Stimulated activated naive CD4-positive, alpha-beta T cell (primary cell): Measurements from ENCODE around the gene GPR15LG.
"Not testable (repeated sequence)": the region's sequence is repeated elsewhere in the genome, so short reads cannot be mapped to it uniquely, and the experiment has no call there.

Experiments
- DNase-seq, 6 experiments: peaks; one replicate each; lab custom pipeline; 2025; lab: John Stamatoyannopoulos, UW

The GPR15LG gene

DNA sequence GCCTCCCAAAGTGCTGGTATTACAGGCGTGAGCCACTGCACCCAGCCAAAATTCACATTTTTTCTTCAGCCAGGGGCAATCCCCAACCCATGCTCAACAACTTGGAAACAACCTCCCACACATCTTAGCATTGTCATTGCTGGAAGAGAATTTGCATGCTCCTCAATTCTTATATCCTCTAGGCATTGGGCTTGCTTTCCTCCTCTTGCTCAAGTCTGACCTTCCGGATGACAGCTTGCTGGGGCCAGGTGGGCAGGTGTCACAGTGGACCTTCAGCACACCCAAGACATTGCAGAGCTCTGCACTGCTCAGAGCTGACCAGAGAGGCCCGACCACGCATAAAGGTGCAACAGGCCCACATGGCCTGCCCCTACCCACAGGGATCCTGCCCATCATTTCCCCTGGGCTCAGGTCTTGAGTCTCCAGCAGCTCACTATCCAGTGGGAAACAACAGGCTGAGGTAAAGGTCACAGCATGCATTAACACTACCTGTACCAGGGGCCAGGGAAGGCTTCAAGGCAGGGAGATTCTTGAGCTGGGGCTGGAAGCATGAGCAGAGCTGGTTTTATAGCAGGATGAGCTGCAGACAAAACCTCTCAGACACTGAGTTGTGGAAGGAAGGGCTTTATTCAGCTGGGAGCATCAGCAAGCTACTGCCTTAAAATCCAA lies 6.8 kb upstream of the GPR15LG start:
- no peak for DNase-seq

DNA sequence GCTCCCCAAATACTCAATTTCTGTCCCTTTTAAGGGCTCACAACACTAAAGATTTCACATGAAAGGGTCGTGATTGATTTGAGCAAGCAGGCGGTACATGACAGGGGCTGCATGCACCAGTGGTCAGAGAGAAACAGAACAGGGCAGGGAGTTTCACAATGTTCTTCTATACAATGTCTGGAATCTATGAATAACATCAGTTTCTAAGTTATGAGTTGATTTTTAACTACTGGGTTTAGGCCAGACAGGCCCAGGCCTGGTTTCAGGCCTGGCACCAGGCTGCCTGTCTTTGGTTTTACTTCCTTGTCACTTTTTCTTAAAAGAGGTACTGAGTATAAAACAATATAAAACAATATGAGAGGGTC lies 6.3 kb upstream of the GPR15LG start:
- DNase-seq, result not testable (repeated sequence)

DNA sequence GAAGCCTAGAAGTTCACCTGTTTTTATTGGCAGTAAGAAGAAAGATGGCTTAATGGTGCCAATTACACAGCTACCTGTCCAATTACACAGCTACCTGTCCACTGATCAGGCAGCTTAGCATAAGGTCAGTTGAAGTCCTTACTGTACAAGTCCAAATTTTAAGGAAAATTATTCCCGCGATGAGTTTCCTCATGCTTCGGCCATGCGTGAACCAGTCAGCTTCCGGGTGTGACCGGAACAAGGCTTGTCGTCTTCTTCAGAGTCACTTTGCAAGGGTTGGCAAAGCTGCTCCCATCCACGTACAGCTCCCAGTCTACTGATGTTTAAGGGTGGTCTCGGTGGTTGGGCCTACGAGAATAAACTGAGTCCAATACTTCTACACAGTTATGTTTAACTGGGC lies 5.2 kb upstream of the GPR15LG start:
- DNase-seq, result not testable (repeated sequence)

DNA sequence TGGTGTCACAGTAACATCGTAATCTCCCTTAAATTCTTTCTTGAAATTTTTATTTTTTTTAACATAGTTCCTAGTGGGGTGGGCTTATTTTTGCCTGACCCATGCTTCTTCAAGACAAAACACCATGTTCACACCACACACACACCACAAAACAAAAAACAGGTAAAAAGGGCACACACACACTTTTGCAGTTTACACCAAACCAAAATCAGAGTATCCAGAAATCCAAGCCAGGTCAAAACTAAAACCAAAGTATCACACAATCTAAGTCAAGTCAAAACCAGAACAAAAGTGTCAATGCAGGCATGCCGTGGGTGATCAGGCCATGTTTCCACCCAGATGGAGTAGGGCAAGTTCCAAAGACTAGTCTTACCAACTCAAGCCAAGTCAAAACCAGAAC lies 2.4 kb upstream of the GPR15LG start:
- not testable (repeated sequence) for DNase-seq

DNA sequence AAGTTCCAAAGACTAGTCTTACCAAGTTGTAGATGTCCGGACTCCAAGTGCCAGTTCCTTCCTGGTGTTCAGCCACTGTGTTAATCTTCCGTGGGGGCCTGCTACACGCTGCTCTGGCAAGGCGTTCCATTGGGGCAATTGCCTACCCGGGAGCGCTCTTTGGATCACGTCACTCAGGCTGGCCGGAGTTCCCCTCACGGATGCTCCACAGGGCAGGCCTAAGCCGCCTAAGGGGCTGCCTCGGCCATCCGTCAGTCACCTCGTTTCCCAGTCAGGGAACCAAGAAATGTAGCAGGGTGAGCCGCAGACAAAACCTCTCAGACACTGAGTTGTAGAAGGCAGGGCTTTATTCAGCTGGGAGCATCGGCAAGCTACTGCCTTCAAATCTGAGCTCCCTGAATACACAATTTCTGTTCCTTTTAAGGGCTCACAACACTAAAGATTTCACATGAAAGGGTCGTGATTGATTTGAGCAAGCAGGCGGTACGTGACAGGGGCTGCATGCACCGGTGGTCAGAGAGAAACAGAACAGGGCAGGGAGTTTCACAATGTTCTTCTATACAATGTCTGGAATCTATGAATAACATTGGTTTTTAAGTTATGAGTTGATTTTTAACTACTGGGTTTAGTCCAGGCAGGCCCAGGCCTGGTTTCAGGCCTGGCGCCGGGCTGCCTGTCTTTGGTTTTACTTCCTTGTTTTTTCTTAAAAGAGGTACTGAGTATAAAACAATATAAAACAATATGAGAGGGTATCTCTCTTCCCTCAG lies 1.7 kb upstream of the GPR15LG start:
- DNase-seq, result not testable (repeated sequence)

DNA sequence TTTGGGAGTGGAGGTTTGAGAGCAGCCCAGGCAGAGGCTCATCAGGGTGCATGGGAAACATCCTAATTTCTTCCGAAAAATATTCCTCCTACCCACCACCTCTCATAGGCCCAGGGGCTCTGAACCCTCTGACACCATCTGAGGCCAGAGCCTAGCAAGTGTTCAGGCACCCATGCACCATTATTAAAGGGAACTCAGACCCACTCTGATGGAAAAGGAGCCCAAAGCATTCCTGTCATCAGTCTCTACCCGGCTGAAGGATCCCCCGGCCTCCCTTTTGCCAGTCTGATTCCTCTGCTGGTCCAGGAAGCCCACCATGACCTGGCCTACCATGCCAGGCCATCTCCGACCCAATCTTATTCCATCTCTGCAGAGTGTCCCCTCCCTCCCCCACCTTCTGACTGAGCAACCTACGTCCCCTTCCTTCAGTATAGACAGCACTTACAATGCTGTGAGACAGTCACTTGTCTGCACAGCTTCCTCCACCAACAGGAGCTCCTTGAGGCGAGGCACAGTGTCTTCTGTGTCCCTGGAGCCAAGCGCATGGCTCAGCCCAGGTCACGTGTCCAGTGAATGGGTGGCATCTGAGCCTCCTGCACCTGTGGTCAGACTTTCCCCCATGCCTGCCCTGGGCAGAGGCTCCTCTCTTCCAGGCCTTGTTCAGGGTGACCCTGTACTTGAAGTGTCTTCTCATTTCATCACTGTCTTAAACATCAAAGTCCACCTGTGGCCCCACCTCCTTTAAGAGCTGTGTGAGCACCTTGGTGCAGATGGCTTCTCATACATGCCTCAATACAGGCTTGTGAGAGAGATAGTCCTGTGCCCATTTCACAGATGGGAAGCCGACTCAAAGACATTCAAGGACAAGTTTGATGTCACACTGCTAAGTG lies 889 bp upstream of the GPR15LG start:
- DNase-seq, result no peak

DNA sequence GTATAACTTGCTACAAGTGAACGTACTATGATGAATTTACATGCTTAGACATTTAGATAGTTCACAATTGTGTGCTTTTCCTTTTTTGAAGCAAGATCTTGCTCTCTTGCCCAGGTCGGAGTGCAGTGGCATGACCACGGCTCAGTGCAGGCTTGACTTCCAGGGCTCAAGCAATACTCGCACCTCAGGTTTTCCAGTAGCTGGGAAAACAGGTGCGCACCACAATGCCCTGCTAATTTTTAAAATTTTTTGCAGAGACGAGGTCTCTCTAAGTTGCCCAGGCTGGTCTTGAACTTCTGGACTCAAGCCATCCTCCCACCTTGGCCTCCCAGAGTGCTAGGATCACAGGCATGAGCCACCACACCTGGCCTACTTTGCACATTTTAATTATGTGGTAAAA lies 1.8 kb downstream of the GPR15LG start:
- no peak for DNase-seq

DNA sequence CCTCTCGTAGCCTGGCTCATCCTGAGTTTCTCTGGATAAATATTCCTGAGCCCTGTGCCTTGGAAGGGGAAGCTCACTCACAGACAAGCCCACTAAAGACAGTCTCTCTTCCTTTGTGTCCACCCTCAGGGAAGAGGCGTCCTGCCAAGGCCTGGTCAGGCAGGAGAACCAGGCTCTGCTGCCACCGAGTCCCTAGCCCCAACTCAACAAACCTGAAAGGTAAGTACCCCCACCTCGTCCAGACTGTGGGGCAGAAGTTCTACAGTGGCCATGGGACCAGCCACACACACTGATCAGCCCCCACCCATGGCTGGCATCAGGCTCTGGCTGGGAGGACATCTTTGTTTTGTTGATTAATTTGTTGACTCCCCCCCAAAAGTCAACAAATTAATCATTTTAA lies 2.8 kb downstream of the GPR15LG start:
- no peak for DNase-seq

DNA sequence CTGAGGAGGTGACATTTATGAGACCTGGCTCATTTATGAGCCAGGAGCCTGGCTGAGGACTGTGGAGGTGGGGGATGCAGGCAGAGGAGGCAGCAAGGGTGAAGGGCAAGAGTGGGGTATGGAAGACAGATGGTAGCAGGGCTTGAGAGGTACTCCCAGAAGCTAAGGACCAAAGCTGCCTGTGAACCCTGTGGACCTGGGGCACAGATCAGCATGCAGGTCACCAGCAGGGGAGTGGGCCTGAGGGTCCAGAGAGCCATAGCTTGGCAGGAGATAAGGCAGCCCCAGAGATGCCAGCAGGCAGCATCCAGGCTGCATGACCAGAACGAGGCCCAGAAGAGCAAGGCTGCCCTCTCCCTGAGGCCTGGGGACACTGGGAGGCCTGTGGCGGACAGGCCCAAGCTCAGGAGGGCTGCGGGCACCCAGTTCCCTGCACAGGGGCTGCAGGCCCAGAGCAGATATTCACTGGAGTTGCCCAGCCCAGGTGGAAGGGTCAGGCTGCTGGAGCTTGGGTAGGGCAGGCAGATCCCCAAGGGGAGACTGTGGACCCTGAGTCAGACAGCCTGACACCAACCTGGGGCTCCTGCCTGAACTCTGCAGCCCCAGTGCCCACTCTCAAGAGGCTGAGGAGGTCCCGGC lies 3.4 kb downstream of the GPR15LG start:
- no peak for DNase-seq

DNA sequence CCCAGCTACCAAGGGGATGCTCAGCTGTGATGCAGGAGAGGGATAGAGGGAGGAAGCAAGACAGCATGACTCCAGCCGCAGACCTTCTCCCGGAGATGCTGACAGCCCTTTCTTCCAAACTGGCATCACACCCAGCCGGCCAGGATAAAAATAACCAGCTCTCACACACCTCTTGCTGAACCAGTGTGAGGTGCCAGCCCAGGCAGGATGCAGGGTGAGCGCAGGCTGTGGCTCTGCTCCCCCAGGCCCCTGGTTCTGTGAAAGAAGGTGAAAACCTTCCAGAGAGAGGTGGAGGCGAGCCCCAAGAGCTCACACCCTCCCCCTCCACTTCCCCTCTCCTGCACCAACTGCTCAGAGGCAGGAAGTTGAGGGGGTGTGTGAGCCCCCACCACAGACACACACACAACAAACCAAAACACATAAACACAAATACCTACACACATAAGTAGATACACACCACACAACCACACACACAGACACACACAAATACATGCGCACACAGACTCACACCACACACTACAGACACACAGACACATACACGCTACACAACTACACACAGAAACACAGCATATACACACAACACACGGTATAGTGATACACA lies 4.0 kb downstream of the GPR15LG start:
- DNase-seq, result peak in 4 of 6 experiments; percentile 10 to 69 (median 63)

DNA sequence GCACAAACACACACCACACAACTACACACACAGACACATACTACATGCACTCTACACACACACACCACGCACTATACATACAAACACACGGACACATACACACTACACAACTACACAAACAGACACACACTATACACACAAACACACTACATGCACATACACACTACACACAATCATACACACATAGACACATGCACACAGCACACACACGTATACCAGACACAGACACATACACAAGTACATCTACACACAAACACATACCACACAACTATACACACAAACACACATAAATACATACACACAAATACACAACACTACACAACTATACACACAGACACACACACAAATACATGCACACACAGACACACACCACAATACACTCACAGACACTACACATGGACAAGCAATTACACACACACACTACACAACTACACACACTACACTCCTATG lies 4.6 kb downstream of the GPR15LG start:
- DNase-seq, result no peak

DNA sequence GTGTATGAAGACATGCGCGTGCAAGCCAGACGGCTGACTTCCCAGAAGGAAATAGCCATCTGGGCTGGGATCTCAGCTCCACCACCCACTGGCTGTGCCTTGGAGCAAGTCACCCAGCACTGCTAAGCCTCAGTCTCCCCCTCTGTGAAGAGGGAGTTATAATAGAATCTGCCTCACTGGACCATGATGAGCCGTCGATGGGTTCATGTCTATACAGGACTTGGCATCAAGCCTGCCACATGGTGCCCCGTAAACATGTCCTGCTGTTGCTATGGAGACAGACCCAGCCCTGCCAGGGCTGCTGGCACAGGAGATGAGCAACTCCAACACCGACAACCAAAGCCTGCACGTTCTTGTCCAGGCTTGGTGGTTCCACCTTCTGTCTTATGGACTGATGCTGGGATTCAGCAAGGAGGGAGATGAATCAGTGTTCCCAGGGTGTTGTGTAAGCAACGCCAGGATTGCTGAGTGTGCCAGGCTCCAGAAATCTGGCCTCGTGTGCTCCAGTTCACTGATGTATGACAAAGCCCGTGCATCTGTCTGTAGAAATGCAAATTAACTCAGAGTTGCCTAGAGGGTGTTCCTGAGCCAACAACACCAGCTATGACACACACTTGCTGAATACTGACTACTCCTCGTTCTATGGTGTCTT lies 5.6 kb downstream of the GPR15LG start:
- peak in 3 of 6 experiments; percentile 16 to 41 (median 30) for DNase-seq

DNA sequence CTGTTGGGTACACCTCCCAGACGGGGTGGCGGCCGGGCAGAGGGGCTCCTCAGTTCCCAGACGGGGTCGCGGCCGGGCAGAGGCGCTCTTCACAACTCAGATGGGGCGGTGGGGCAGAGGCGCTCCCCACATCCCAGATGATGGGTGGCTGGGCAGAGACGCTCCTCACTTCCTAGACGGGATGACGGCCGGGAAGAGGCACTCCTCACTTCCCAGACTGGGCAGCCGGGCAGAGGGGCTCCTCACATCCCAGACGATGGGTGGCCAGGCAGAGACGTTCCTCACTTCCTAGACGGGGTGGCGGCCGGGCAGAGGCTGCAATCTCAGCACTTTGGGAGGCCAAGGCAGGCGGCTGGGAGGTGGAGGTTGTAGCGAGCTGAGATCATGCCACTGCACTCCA lies 6.8 kb downstream of the GPR15LG start:
- not testable (repeated sequence) for DNase-seq

DNA sequence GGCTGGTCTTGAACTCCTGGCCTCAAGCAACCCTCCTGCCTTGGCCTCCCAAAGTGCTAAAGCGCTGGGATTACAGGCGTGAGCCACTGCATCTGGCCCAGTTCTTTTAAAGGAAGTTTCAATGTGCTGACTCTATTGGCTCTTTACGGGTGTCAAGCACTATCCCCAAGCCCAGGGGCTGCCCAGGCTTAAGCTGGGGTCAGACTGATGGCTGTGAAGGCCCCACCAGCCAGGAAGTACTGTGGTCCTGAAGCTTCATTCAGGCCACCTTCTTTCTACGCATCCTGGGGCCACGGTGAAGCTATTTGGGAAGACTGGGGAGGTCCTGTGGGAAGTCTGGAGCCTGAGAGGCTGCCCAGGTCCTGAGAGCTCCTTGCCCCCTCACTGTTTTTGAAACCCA lies 8.0 kb downstream of the GPR15LG start:
- DNase-seq, result no peak

DNA sequence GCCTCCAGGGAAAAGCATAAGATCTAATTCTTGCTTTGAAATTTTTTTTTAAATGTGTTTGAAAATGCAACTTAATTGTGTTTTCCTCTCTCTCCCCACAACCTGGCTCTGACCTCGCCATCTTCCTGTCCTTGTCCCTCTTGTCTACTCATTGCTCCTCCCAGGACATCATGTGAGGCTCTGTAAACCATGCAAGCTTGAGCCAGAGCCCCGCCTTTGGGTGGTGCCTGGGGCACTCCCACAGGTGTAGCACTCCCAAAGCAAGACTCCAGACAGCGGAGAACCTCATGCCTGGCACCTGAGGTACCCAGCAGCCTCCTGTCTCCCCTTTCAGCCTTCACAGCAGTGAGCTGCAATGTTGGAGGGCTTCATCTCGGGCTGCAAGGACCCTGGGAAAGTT lies 10.9 kb downstream of the GPR15LG start:
- DNase-seq, result no peak

DNA sequence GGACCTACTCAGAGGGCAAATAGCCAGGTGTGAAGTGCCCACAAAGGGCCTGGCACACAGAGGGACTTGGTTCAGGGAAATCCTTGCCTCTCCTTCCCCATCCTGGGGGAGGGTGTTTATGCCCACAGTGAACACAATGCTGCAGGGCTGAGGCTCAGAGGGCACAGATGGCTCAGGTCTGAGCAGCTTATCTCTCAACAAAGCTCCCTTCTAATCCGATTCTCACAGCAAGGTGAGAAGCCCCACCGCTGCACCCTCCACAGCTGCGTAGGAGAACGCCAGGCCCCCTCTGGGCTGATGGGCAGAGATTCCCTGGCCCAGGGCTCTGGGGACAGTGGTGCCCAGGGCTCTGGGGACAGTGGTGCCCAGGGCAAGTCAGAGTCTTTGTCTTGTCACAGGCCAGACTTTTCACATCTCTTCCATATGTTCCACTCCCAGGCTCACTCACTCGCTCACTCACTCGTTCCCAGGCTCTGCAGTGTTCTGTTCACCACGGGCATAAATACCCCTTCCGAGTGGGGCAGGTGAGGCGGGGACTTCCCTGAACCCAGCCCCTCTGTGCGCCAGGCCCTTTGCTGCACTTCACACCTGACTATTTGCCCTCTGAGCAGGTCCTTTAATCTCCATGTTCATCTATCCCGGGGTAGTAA lies 12.1 kb downstream of the GPR15LG start:
- DNase-seq, result no peak

DNA sequence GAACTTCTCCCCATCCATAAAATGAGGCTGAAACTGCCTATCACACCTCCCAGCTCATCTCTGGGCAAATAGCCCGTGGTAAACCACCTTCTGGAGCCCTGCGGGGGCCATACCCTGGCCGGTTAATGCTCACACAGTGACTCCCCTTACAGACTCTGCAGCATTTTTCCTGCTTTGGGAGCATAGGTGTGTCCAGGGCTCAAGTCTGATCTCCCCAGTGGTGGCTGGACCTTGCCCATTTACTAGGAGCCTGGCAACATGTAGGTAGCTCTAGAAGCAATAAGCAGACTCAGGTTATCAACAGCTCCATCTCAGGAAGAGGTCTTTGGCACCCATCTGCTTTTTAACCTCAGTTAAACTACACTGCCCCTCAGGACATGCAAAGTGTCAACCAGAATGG lies 15.2 kb downstream of the GPR15LG start:
- DNase-seq, result no peak

DNA sequence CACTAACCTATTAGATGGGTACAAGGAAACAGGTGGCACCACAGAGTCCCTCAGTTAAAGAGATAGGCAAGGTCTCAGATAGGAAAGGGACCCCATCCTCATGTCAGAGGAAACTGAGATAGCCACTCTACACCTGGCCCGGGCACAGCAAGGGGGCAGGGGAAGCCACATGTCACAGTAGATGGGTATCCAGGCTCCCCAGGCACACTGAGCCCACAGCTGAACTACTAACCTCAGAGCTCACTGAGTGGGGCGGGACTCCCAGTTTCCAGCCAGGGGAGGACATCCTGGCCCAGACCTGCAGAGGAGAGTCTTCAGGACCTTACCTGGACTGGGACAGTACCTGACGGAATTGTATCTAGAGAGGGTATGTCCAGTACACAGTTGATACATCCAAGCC lies 17.0 kb downstream of the GPR15LG start:
- no peak for DNase-seq

DNA sequence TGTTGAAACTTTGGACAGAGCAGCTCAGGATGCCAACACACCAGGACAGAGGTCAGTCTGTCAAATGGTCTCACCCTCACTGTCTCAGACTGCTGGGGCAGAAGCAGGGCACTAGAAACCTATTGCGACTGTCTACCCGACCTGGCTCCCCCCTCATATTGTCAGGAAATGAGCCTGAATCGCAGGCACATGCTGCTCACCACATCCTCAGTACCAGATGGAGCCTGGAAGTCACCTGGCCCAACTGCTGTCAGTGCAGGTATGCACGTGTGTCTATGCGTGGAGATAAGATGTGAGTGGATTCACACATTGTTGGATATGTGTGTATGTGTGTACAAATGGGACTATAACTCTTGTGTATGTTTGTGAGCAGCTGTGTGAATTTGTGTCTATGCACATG lies 17.5 kb downstream of the GPR15LG start:
- DNase-seq, result peak in 3 of 6 experiments; percentile 38 to 62 (median 51)

DNA sequence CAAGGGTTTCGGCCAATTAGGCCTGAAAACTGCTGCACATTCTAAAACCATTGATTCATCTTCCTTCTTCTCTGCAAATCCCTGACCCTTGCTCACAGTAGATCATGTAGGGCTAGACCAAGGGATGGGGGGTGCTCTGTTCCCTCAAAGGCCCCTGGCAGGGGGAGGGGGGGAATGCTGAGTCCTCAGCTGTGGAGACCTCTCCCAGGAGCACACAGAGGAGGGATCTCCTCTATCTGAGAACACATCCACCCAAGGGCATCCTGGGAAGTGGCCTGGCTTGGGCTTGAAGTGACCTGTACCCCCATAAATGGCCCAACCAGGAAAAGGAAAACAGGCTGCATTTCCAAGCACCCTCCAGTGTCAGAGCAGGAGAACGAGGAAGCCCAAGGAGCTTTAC lies 19.7 kb downstream of the GPR15LG start:
- DNase-seq, result no peak
